HG03066 (cell line): ENCODE measurements around the gene TPT1.
A peak's percentile ranks its signal among the peaks of the same experiment; 100 is the strongest.
"Not testable (repeated sequence)": the region's sequence is repeated elsewhere in the genome, so short reads cannot be mapped to it uniquely, and the experiment has no call there.

Source experiments
- ATAC-seq: cut with Tn5 transposase; IDR thresholded peaks from one replicate; pipeline ENCODE4 v1.9.1; 2021; ENCODE audit warnings: low read depth; ENCODE audit not compliant: unreplicated experiment

Gene TPT1

GRCh38 chr13:45368005-45368404, 27.0 kb upstream of the TPT1 start:
- no peak for ATAC-seq

- ATAC-seq = peak; percentile 95
Measured at GRCh38 chr13:45367358-45367757, 26.4 kb upstream of the TPT1 start.

DNA sequence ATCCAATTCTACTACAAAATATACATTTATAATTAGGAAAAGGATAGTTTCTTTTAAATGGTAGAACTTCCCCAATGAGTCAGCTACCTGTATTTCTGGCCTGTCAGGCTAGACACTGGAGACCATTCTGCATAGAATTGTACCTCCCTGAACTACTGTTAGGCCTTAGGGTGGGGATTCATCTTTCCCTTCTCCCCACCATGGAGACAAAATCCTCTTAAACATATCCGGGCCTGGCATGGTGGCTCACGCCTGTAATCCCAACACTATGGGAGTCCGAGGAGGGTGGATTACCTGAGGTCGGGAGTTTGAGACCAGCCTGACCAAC, 24.5 kb upstream of the TPT1 start:
- ATAC-seq = no peak

DNA sequence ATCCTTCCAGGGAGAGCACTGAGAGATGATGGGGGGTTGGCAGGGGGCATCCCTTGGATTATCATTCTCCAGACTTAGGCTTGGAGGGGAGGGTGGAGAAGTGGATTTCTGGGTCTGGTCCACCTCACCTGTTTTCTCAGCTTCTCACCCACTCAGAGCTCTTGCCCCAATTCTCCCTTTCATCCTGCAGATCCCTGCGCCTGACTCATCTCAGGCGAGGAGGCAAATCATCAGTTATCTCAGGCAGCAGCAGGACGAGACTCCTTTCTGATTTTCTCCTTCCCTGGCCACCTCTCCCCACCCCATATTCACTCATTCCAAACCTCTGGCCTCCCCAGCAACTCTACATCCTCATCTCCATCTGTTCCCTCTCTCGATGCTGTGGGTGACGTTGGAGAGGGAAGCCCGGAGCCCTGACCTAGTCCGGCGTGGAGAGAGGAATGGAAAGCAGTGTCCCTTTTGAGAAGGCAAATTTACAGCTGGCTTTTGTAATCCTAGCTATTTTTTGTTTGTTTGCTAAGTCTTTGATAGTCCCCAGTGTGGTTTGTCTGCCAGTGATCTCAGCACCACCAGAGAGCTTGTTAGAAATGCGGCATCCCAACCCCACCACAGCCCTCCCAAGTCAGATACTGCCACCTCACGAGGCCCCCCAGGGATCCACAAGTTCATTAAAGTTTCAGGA, 24.0 kb upstream of the TPT1 start:
- no peak for ATAC-seq

DNA sequence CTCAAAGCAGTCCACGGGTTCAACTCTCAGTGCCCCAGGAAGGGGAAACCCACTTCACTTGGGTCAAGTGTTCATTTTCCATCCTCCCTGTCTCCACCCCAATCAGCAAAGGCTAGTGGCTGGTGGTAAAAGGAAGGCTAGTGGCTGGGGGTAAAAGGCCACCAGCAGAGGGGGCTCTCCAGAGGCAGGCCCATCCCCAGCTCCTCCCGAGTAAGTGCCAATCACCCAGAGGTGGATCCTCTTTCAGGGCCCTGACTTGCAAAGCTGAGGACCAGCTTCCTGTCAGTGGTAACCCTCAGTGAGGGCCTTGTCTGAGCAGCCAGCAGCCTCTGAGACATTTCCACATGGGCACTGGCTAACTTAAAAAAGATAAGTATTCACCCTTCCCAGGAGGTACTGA, 22.0 kb upstream of the TPT1 start:
- ATAC-seq = no peak

- ATAC-seq = no peak
Measured at GRCh38 chr13:45361596-45362206, 20.7 kb upstream of the TPT1 start.

- ATAC-seq = no peak
Measured at GRCh38 chr13:45356966-45357672, 16.1 kb upstream of the TPT1 start.

DNA sequence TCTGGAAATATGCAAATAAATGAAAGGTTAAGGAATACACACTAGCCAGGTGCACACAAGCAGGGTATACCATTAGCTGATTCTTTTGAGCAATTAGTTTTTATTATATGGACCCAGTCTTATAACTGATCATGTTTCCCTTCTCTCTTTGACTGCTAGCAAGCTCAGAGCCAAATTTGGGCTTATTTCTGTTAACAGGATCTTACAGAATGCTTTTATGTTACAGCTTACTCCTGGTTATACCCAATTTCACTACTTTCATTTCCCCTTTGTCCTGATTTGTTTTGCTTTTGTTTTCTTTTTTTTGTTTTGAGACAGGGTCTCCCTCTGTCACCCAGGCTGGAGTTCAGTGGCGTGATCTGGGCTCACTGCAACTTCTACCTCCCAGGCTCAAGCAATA, 12.9 kb upstream of the TPT1 start:
- ATAC-seq = no peak

GRCh38 chr13:45352031-45352430, 11.0 kb upstream of the TPT1 start:
- ATAC-seq = no peak

DNA sequence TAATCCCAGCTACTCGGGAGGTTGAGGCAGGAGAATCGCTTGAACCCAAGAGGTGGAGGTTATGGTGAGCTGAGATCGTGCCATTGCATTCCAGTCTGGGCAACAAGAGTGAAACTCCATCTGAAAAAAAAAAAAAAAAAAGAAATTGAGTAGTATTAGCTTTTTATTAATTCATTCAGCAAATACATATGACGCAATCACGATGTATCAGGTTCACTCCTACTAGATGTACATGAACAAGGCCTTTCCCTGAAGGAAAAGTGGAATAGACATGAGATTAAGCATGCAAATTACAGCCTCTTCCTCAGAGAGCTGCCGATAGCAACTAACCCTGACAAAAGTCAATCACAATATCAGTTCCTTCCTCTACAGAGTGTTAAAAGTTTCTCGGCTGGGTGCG, 9.2 kb upstream of the TPT1 start:
- ATAC-seq = no peak

GRCh38 chr13:45349438-45349837, 8.5 kb upstream of the TPT1 start:
- no peak for ATAC-seq

- ATAC-seq = not testable (repeated sequence)
Measured at GRCh38 chr13:45344064-45344463, 3.1 kb upstream of the TPT1 start.

DNA sequence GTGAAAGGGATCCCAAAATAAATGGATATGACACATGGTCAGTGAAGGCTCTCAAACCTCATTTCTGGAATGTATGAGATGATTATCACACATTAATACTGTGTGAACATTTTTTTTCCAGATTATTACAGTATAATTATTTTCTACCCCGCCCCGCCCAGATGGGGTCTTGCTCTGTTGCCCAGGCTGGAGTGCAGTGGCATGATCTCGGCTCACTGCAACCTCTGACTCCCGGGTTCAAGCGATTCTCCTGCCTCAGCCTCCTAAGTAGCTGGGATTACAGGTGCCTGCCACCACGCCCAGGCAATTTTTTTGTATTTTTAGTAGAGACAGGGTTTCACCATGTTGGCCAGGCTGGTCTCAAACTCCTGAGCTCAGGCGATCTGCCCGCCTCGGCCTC, 2.1 kb upstream of the TPT1 start:
- ATAC-seq = not testable (repeated sequence)

- not testable (repeated sequence) for ATAC-seq
Measured at GRCh38 chr13:45342668-45343067, 1.7 kb upstream of the TPT1 start.

DNA sequence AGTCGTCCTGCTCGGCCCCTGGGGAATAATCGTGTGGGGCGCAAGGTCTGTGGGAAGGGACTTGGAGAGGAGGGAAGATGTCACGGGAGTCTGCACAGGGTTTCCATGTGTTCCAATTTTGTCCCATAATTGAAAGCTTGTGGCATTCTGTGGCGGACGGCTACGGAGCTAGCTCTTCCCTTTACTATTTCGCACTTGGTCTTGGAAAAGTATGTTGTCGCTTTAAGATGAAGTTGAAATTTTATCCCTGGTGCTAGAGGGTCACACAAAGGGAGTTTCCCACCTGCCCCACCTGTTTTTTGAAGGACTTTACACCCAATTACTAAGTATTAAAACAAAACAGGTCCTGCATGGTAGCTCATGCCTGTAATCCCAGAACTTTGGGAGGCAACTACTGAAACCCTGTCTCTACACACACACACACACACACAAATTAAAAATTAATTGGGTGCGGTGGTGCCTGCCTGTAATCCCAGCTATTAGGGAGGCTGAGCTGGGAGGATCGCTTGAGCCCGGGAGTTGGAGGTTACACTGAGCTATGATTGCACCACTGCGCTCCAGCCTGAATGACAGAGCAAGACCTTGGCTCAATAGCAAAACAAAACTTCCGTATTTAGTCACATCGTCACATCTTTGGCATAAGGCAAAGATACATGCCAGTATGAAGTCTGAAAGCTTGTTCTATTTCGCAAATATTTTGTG, 967 bp upstream of the TPT1 start:
- no peak for ATAC-seq

- peak; percentile 19 for ATAC-seq
Measured at GRCh38 chr13:45340422-45341033, 455 bp downstream of the TPT1 start.

- ATAC-seq = no peak
Measured at GRCh38 chr13:45339867-45340266, 1.1 kb downstream of the TPT1 start.

DNA sequence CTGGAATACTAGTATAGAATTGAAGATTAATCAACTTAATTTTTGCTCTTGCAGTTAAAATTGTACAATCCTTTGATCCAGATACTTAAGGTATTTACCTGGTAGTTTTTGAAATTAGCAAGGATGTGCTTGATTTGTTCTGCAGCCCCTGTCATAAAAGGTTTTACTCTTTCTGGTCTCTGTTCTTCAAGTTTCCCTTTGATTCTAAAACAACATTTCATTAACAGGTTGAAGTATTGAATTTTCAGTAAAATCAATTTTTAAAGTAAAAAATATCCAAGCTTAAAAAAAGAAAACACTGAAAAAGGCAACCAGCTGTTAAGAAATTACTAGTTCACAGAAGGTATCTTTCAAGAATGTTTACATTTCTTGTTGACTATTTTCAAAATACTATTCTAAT, 1.6 kb downstream of the TPT1 start:
- ATAC-seq = no peak

GRCh38 chr13:45337803-45338202, 3.2 kb downstream of the TPT1 start:
- ATAC-seq = no peak

DNA sequence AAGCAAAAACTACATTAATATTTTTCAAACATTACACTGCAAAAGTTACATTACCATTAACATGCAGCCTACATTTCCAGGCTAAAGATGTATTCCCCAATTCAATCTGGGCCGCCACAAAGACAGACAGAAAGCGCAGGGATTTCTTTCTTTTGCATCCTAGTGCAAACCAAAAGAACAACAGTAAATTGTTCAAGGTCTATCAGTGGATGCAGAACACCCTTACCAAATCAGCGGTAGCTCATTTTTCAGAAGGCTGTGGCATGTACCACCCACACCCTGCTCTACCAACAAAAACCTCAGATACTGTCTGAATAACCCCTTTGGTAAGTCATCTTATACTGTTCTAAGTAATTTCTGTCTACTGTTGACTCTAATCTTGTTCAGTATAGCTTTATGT, 3.6 kb downstream of the TPT1 start:
- ATAC-seq = no peak
